ENCODE measurements around the gene PTH2R.
"Not testable (repeated sequence)": the region's sequence is repeated elsewhere in the genome, so short reads cannot be mapped to it uniquely, and the experiment has no call there.

PTH2R gene

GRCh38 chr2:208488686-208489564 lies 82.3 kb downstream of the PTH2R start:
- no peak for DNase-seq

- no peak for DNase-seq
Observed at GRCh38 chr2:208489687-208490086, 83.1 kb downstream of the PTH2R start.

GRCh38 chr2:208490492-208490891 lies 83.9 kb downstream of the PTH2R start:
- no peak for DNase-seq

GRCh38 chr2:208491641-208492040 lies 85.0 kb downstream of the PTH2R start:
- DNase-seq: no peak

- DNase-seq: no peak
Observed at GRCh38 chr2:208492069-208492468, 85.5 kb downstream of the PTH2R start.

GRCh38 chr2:208493186-208493585 lies 86.6 kb downstream of the PTH2R start:
- DNase-seq: no peak

GRCh38 chr2:208496129-208496528 lies 89.5 kb downstream of the PTH2R start:
- DNase-seq: no peak

GRCh38 chr2:208501206-208501605 lies 94.6 kb downstream of the PTH2R start:
- DNase-seq: no peak

- no peak for DNase-seq
Observed at GRCh38 chr2:208502288-208502687, 95.7 kb downstream of the PTH2R start.

GRCh38 chr2:208505365-208505764 lies 98.8 kb downstream of the PTH2R start:
- DNase-seq: not testable (repeated sequence)

- no peak for DNase-seq
Observed at GRCh38 chr2:208509586-208509985, 103.0 kb downstream of the PTH2R start.

GRCh38 chr2:208511016-208511415 lies 104.4 kb downstream of the PTH2R start:
- DNase-seq: no peak

GRCh38 chr2:208511573-208511972 lies 105.0 kb downstream of the PTH2R start:
- DNase-seq: no peak

- DNase-seq: no peak
Observed at GRCh38 chr2:208515099-208515498, 108.5 kb downstream of the PTH2R start.

GRCh38 chr2:208523069-208523468 lies 116.5 kb downstream of the PTH2R start:
- DNase-seq: not testable (repeated sequence)

GRCh38 chr2:208525165-208525564 lies 118.6 kb downstream of the PTH2R start:
- not testable (repeated sequence) for DNase-seq

GRCh38 chr2:208529796-208530195 lies 123.2 kb downstream of the PTH2R start:
- DNase-seq: no peak

- no peak for DNase-seq
Observed at GRCh38 chr2:208531361-208531760, 124.8 kb downstream of the PTH2R start.

- not testable (repeated sequence) for DNase-seq
Observed at GRCh38 chr2:208535578-208535977, 129.0 kb downstream of the PTH2R start.

- DNase-seq: no peak
Observed at GRCh38 chr2:208541461-208541988, 134.9 kb downstream of the PTH2R start.

GRCh38 chr2:208541989-208542464 lies 135.4 kb downstream of the PTH2R start:
- DNase-seq: no peak

GRCh38 chr2:208542465-208543041 lies 136.0 kb downstream of the PTH2R start:
- no peak for DNase-seq

Measured in NCI-H2081 treated with DMSO at 0.1 percent for 48 hours (cell line).